HCT116 (cell line): ENCODE measurements around the gene AXDND1. TPM values are rescaled to one million over a fixed set of nuclear protein-coding genes. Genes with fewer than 3 reads are reported as not detected.

Source experiments
- ATAC-seq: fragments of 200-7000 bp; cut with Tn5 transposase; 2 replicates; pipeline ENCODE4 v1.9.1; 2020; ENCODE audit warnings: mild to moderate bottlenecking, moderate library complexity
- BruUV-seq: library from RNA; stranded (reverse); fragments of 400-500 nt; replicated peaks from 2 replicates; lab custom pipeline; 2021; lab: Mats Ljungman, UMichigan
- CTCF ChIA-PET: fragments of 300-600 bp; sonication (Branson Sonifier 250); formaldehyde crosslinking; loops from one replicate; lab custom pipeline; 2021; ENCODE audit warnings: antibody characterized with exemption; lab: Charles Lee
- POLR2A ChIA-PET: fragments of 300-600, 350-600 bp; sonication (Branson Sonifier 250); formaldehyde crosslinking; loops from one replicate; lab custom pipeline; 2021; ENCODE audit warnings: antibody characterized with exemption; lab: Charles Lee
- RAD21 ChIA-PET, 2 experiments: fragments of 300-600 bp; sonication (Branson Sonifier 250); formaldehyde crosslinking; loops; one replicate each; lab custom pipeline; 2023; ENCODE audit warnings: low total read pairs in 2 of 2; ENCODE audit not compliant: uncharacterized antibody in 2 of 2, unreplicated experiment in 2 of 2, low non-redundant PET in 1 of 2; lab: Charles Lee
- DNase-seq: peaks from one replicate; pipeline ENCODE4 v3.0.0-alpha.2; 2010; ENCODE audit warnings: low read depth, low spot score
- H2AFZ ChIP-seq: fragments of 200-600 bp; shearing (Covaris generic), sonication (generic); 2 replicates; pipeline ENCODE4 v1.6.1; 2017; ENCODE audit warnings: low read depth, mixed run types, mixed read lengths, antibody characterized with exemption, low read length; ENCODE audit not compliant: poor library complexity, severe bottlenecking
- H3K27ac ChIP-seq: 2 replicates; pipeline ENCODE4 v1.5.1; 2012; ENCODE audit warnings: low read depth, low read length
- H3K27me3 ChIP-seq: fragments of 200-600 bp; sonication (generic); 2 replicates; pipeline ENCODE4 v1.6.1; 2016; ENCODE audit warnings: mixed run types, low read length, mixed read lengths; ENCODE audit not compliant: insufficient read depth
- H3K36me3 ChIP-seq, 2 experiments: fragments of 200-500 bp in 1 of 2; fragments of 200-600 bp in 1 of 2; sonication (Bioruptor generic) in 1 of 2; sonication (generic) in 1 of 2; 2 replicates each; pipeline versions ENCODE4 v1.5.1 to v1.6.1; 2014 to 2016; ENCODE audit warnings: low read length in 2 of 2, inconsistent platforms in 1 of 2, mixed read lengths in 1 of 2, mixed run types in 1 of 2; ENCODE audit not compliant: insufficient read depth in 2 of 2, control insufficient read depth in 1 of 2
- H3K4me1 ChIP-seq, 2 experiments: fragments of 200-600 bp in 1 of 2; sonication (generic) in 1 of 2; 2 replicates each; pipeline versions ENCODE4 v1.5.1 to v1.6.1; 2012 to 2017; ENCODE audit warnings: low read length in 2 of 2, inconsistent platforms in 1 of 2, mild to moderate bottlenecking in 1 of 2, mixed read lengths in 1 of 2, mixed run types in 1 of 2, moderate library complexity in 1 of 2; ENCODE audit not compliant: insufficient read depth in 2 of 2, control insufficient read depth in 1 of 2
- H3K4me2 ChIP-seq: fragments of 200-600 bp; sonication (generic); 2 replicates; pipeline ENCODE4 v1.6.1; 2017; ENCODE audit warnings: mixed run types, low read length, mixed read lengths
- H3K4me3 ChIP-seq, 2 experiments: fragments of 200-600 bp in 1 of 2; sonication (generic) in 1 of 2; replicated peaks in 1 of 2; 2 replicates each; pipeline ENCODE4 v1.5.1; 2011 to 2016; ENCODE audit warnings: low read length in 2 of 2, control low read depth in 1 of 2, low read depth in 1 of 2, mild to moderate bottlenecking in 1 of 2, mixed read lengths in 1 of 2, mixed run types in 1 of 2
- H3K79me2 ChIP-seq: fragments of 200-600 bp; sonication (generic); 2 replicates; pipeline ENCODE4 v1.6.1; 2017; ENCODE audit warnings: mild to moderate bottlenecking, mixed run types, low read length, moderate library complexity, mixed read lengths; ENCODE audit not compliant: insufficient read depth
- H3K9ac ChIP-seq: fragments of 200-600 bp; sonication (generic); 2 replicates; pipeline ENCODE4 v1.6.1; 2016; ENCODE audit warnings: low read length, mixed read lengths
- H3K9me2 ChIP-seq: fragments of 200-600 bp; sonication (generic), shearing (Covaris generic); 2 replicates; pipeline ENCODE4 v1.6.1; 2017; ENCODE audit warnings: mixed run types, mild to moderate bottlenecking, moderate library complexity; ENCODE audit not compliant: insufficient read depth
- H3K9me3 ChIP-seq, 2 experiments: fragments of 200-500 bp in 1 of 2; fragments of 200-600 bp in 1 of 2; sonication (Bioruptor generic) in 1 of 2; sonication (generic) in 1 of 2; 2 replicates each; pipeline ENCODE4 v1.6.1; 2014 to 2017; ENCODE audit warnings: low read length in 2 of 2, mixed read lengths in 2 of 2, inconsistent platforms in 1 of 2, low read depth in 1 of 2, mild to moderate bottlenecking in 1 of 2, mixed run types in 1 of 2, moderate library complexity in 1 of 2; ENCODE audit not compliant: control insufficient read depth in 1 of 2, insufficient read depth in 1 of 2
- H4K20me1 ChIP-seq: fragments of 200-600 bp; sonication (generic), shearing (Covaris generic); 2 replicates; pipeline ENCODE4 v1.6.1; 2017; ENCODE audit warnings: mixed run types, mild to moderate bottlenecking, moderate library complexity; ENCODE audit not compliant: insufficient read depth
- CBX3 ChIP-seq: IDR thresholded peaks from 2 replicates; pipeline ENCODE4 v1.6.1; 2012; ENCODE audit warnings: low read depth
- FOSL1 ChIP-seq: IDR thresholded peaks from 2 replicates; pipeline ENCODE4 v1.6.1; 2012; ENCODE audit warnings: low read depth
- JUND ChIP-seq: IDR thresholded peaks from 2 replicates; pipeline ENCODE4 v1.6.1; 2012
- POLR2A ChIP-seq: IDR thresholded peaks from 2 replicates; pipeline ENCODE4 v1.7.0; 2011; ENCODE audit warnings: borderline replicate concordance; ENCODE audit not compliant: insufficient read depth, insufficient read length; ENCODE audit errors: extremely low read depth
- POLR2AphosphoS5 ChIP-seq: IDR thresholded peaks from 2 replicates; pipeline ENCODE4 v1.6.1; 2011; ENCODE audit warnings: mild to moderate bottlenecking, low read depth, low read length, moderate library complexity
- RAD21 ChIP-seq: IDR thresholded peaks from 2 replicates; pipeline ENCODE4 v1.6.1; 2012; ENCODE audit warnings: low read depth, mild to moderate bottlenecking
- SRF ChIP-seq: IDR thresholded peaks from 2 replicates; pipeline ENCODE4 v1.6.1; 2012; ENCODE audit warnings: low read depth
- ZNF274 ChIP-seq: fragments of 200-500 bp; sonication (Bioruptor generic); IDR thresholded peaks from 2 replicates; pipeline ENCODE4 v1.6.1; 2014; ENCODE audit warnings: mild to moderate bottlenecking, low read depth, low read length, inconsistent platforms
- intact Hi-C: fragments of 100-400 bp; cut with micrococcal nuclease; formaldehyde crosslinking; loops from 2 replicates; pipeline ENCODE4 v1.10.0; 2022
- total RNA-seq: library from RNA; stranded (reverse); gene quantifications from one replicate; pipeline ENCODE4 v1.2.1, GENCODE V29; 2021; ENCODE audit not compliant: unreplicated experiment

The AXDND1 gene
- total RNA-seq, 1 experiment from 2014 or later = 2.3 TPM

DNA sequence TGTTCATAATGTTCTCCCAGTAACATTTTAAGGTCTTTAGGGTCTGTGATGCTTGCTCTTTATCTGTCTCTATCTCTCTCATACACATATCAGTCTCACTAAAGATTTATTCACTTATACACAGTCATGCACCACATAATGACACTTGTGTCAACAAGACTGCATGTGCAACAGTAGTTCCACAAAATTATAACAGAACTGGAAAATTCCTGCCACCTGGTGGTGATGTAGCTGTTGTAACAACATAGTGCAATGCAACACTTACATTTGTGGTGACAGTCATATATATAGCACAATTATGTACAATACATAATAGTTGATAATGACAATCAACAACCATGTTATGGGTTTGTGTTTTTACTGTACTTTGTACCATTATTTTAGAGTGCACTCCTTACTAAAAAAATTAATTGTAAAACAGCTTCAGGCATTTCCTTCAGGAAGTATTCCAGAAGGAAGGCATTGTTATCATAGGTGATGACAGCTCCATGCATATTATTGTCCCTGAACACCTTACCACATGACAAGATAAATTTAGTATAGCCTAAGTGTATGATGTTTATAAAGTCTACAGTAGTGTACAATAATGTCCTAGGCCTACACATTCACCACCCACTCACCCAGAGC, 234.0 kb downstream of the AXDND1 start (continued):
- no peak for TF ChIP-seq POLR2AphosphoS5
- no peak for TF ChIP-seq SRF
- TF ChIP-seq JUND = no peak
- no peak for TF ChIP-seq FOSL1

DNA sequence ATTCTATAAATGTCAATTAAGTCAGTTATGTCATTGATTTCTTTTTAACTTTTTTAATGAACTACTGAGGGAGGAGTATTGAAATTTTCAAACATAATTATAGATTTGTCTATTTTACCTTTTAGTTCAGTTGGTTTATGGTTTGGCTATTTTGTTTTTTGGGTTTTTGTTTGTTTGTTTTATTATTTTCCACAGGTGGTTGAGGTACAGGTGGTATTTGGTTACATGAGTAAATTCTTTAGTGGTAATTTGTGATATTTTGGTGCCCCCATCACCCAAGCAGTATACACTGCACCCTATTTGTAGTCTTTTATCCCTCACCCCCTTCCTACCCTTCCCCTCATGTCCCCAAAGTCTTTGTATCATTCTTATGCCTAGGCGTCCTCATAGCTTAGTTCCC, 235.3 kb downstream of the AXDND1 start:
- H3K9ac ChIP-seq = no peak overlapping the region
- ChIA-PET CTCF (no interaction called here), POLR2A (no interaction called here), RAD21 (no interaction called here)
- no peaks in the 10 kb centered on the region for H3K27me3 ChIP-seq
- intact Hi-C loops = no loop called here
- no peaks in the 10 kb centered on the region for H3K4me1 ChIP-seq
- no peak for DNase-seq
- H3K79me2 ChIP-seq = no peaks in the 10 kb centered on the region
- ATAC-seq = no peak
- no peak for TF ChIP-seq SRF
- TF ChIP-seq CBX3 = no peak
- TF ChIP-seq POLR2AphosphoS5 = no peak
- no peak for TF ChIP-seq JUND
- no peak for TF ChIP-seq ZNF274
- no peak for TF ChIP-seq POLR2A
- no peak for TF ChIP-seq RAD21
- H3K4me3 ChIP-seq = no peak overlapping the region
- no peak overlapping the region for H2AFZ ChIP-seq
- no peaks in the 10 kb centered on the region for H4K20me1 ChIP-seq
- no peak overlapping the region for H3K27ac ChIP-seq
- no peaks in the 10 kb centered on the region for H3K36me3 ChIP-seq
- BruUV-seq = no TSS peak
- no peaks in the 10 kb centered on the region for H3K9me2 ChIP-seq
- no peaks in the 10 kb centered on the region for H3K9me3 ChIP-seq
- no peak overlapping the region for H3K4me2 ChIP-seq

Other genes with a start within 250 kb of the AXDND1 start
- 22.9 TPM for gene ABL2, start 136.3 kb upstream of the AXDND1 start, total RNA-seq
- 33.9 TPM for gene SOAT1, start 72.2 kb upstream of the AXDND1 start, total RNA-seq
- gene NPHS2, start 210.0 kb downstream of the AXDND1 start, total RNA-seq = not detected
- 0.25 TPM for gene TDRD5, start 225.9 kb downstream of the AXDND1 start, total RNA-seq